ENCODE data around the gene XK.

- no peak for TF ChIP-seq CTCF (conservative IDR thresholded peaks at IDR 0.05; ENCODE audit: low read depth, low read length)
- TF ChIP-seq MAZ (IDR thresholded peaks at IDR 0.05; ENCODE audit: borderline replicate concordance, low read depth, low read length), result no peak
- TF ChIP-seq RAD21 (IDR thresholded peaks at IDR 0.05; ENCODE audit: low read length), result no peak
- no peak for TF ChIP-seq RCOR1 (IDR thresholded peaks at IDR 0.05; ENCODE audit: insufficient replicate concordance, low read length)
- TF ChIP-seq SMC3 (IDR thresholded peaks at IDR 0.05; ENCODE audit: low read depth, low read length), result no peak
- TF ChIP-seq RFX5 (IDR thresholded peaks at IDR 0.05; ENCODE audit: low read depth, low read length), result no peak
- TF ChIP-seq MXI1 (IDR thresholded peaks at IDR 0.05; ENCODE audit: borderline replicate concordance, low read depth, low read length), result no peak
- no peak for TF ChIP-seq FOS (IDR thresholded peaks at IDR 0.05; ENCODE audit: low read depth, low read length)
These were observed 43.7 kb upstream of the XK start for GRCh38 chrX:37641859-37642258.
